Activated naive CD4-positive, alpha-beta T cell (primary cell): ENCODE measurements around the gene IGLL5.
"Not testable (repeated sequence)": the region's sequence is repeated elsewhere in the genome, so short reads cannot be mapped to it uniquely, and the experiment has no call there.

ENCODE experiments used
- DNase-seq, 4 experiments: peaks; one replicate each; lab custom pipeline; 2025; lab: John Stamatoyannopoulos, UW

Gene IGLL5

GRCh38 chr22:22914726-22915669, 27.4 kb downstream of the IGLL5 start:
- DNase-seq: no peak

- no peak for DNase-seq
These were observed 28.0 kb downstream of the IGLL5 start for GRCh38 chr22:22915670-22916035.

- DNase-seq: no peak
These were observed 28.8 kb downstream of the IGLL5 start for GRCh38 chr22:22916215-22916951.

DNA sequence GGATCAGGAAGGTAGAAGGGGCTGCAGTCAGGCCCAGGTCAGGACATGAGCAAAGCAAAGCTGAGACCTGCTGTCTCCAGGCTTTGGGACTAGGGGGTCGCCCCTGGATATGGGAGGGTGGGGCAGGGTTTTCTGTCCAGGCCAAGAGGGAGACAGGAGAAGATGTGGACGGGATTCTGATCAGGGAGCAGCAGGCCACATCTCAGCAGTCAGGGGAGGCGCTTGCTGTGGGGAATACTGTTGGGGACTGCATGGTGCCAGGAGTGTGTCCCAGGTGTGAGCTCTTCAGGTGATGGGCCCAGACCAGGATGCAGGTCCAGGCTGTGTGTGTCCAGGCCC, 29.3 kb downstream of the IGLL5 start:
- DNase-seq: no peak

DNA sequence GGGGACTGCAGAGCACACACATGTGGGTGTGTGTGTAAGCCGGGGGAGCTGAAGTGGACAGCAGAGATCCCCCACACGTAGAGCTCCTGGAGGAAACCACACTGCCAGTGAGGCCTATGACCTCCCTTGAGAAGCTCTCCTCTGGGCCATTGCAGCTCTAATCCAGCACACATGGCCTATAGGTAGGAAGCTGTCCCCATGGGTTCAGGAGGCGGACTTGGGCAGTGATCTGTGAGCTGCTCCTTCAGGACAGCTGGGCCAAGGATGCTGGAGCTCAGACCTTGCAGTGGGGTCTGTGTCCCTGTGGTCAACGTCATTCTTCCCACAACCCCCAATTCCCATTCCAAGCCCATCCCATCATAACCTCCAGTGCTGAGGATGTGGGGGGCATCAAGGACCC, 29.8 kb downstream of the IGLL5 start:
- DNase-seq: no peak

GRCh38 chr22:22918297-22918965, 30.8 kb downstream of the IGLL5 start:
- DNase-seq: no peak

DNA sequence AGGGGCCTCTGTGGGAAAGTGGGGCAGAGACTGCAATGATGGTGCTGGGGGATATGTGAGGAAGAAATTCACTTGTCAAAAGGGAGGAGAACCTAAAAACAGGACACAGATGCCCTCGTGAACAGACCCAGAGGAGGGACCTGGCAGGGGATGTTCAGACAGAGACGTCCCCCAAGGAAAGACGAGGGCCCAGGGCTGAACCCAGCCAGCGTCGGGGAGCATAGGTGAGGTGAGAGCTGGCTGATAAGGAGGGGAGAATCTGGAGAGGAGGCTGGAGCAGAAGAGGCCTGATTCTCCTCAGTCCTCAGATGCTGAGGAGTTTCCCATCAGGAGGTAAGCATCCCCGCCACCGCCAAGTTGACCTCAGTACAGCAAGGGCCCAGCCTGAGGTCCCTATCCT, 31.4 kb downstream of the IGLL5 start:
- DNase-seq: no peak

DNA sequence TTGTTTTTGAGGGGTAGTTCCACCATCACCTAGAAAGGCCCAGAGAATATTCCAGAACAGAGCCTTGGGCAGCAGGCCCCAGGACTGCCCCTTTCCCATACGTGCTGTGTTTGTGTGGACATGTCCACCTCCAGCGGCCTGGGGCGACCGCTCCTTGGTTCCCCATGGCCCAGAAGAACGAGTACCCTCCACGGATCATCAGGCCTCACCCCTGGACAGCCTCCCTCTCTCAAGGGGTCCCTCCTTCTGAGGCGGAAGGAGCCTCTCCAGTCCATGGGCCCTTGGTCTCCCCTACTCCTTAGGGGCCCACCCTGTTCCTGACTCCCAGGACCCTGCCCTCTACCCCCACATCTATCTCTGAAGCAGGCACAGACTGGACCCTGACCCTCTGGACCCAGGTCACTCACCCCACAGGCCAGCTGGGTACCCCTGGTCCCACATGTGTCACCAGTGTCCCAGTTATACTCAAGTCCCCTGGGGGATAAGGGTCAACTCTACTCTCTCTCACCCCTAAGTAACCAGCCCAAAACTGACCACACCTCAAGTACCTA, 32.6 kb downstream of the IGLL5 start:
- no peak for DNase-seq

DNA sequence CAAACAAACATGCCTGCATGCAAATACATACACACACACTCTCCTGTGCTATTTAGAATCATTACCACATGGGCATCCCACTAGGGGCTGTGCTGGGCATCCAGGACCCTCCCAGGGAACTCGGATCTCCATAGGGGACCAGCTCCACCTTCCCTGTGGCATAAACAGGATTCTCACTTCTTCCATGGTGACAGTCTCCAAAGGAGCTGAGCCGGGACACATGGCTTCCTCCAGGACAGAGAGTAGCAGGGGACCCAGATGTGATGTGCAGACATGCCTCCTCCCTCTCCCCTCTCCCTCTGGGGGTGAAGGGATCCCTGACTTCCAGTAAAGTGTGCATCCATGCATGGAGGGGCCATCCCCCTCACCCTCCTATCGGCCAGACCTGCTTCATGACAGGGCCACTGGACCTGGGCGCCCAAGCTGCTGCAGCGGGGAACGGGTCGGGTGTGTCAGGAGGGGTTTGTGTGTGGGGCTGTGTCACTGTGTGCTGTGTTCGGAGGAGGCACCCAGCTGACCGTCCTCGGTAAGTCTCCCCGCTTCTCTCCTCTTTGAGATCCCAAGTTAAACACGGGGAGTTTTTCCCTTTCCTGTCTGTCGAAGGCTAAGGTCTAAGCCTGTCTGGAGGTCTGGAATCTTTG, 33.4 kb downstream of the IGLL5 start:
- no peak for DNase-seq

DNA sequence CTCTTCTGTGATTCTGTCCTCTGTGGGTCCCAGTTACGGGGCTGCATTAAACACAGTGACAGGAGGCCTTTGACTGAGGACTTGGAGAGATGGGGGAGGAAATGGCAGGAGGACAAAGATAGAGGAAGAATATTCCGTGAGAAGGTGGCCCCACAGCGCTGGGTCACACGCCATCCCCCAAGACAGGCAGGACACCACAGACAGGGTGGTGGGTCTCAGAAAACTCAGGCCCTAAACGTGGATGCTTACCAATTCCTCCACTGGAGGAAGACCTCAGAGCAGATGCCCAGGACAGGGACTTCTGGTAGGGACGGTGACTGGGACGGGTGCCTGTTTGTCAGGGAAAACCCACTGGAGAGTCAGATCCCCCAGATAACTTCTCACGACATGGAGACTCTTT, 34.0 kb downstream of the IGLL5 start:
- DNase-seq: no peak

DNA sequence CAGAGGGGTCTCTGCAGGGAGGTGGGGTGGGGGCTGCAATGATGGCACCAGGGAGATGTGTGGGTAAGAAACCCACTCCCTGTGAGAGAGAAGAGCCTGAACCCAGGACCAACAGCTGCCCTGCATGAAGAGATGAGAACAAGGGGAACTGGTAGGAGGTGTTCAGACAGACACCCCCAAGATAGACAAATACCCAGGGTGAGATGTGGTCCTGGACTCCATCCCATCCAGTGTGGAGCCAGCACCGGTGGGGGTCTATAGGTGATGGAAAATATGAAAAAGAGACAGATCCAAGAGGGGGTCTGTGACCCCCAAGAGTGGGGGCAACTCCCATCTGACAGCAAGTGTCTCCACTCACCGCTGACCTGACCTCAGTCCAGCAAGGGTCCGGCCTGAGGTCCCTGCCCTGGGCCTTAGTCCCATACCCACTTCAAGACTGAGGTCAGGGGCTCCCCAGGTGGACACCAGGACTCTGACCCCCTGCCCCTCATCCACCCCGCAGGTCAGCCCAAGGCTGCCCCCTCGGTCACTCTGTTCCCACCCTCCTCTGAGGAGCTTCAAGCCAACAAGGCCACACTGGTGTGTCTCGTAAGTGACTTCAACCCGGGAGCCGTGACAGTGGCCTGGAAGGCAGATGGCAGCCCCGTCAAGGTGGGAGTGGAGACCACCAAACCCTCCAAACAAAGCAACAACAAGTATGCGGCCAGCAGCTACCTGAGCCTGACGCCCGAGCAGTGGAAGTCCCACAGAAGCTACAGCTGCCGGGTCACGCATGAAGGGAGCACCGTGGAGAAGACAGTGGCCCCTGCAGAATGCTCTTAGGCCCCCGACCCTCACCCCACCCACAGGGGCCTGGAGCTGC, 34.7 kb downstream of the IGLL5 start:
- DNase-seq: not testable (repeated sequence)

- no peak for DNase-seq
These were observed 35.3 kb downstream of the IGLL5 start for GRCh38 chr22:22922954-22923319.

DNA sequence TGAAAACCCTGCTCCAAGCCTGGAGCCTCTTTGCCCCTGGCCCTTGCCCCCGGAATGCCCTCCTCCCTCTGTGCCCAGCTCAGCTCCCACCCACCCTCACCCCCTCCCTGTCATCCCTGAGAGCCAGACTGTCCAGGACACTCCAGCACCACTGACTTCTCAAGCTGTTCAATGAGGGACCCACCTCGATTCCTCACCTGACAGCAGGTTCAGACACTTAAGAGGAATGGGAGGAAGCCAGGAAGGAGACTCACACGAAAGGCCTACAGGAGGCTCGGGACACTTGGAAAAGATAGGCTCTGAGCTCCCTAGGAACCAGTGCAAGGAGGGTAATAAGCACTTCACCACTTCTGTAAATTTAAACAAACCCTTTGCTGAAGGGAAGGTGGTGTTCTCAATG, 35.8 kb downstream of the IGLL5 start:
- no peak for DNase-seq

DNA sequence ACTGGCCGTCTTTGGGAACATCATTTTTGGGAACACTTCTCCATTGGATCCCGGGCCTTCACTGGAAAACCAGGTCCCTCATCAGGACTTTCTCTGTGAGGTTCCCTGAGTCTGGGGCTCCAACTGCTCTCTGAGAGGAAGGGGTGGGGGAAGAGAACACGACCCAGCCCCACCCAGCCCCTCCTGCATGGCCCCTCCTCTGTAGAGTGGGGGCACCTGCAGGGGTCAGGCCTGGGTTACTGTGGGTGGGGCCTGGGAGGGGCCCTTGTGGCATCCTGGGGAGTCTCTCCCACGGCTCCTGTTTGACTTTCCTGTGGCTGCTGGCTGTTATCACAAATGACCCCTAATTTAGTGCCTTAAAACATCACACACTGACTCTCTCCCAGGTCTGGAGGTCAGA, 36.3 kb downstream of the IGLL5 start:
- DNase-seq: no peak

DNA sequence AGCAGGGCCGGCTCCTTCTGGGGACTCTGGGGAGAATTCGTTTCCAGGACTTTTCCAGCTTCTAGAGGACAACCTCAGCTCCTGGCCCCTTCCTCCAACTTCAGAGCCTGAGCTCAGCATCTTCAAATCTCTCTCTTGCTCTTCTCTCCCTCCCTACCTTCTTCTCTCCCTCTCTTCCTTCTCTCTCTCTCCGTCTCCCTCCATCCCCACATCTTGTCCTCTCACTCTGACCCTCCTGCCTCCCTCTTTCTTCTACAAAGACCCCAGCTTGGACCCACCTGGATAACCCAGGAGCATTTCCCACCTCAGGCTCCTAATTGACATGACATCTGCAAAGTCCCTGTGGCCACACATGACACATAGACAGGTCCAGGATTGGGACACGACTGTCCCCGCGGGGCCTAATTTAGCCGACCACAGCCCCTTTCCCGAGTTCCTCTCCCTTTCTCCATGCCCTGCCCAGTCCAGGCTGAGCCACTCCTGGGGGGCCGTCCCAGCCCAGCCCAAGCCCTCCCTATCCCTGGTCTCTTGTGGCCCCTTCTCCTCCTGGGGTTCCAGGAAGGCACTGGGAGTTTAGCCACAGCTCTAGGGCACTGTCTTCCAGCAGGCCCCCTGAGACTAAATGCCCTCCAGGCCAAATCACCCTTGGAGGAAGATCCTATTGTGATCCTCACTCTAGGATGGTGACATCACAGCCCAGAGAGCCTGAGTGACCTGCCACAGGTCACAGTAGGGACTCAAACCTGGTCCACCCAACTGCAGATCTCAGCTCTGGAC, 36.9 kb downstream of the IGLL5 start:
- DNase-seq: no peak

DNA sequence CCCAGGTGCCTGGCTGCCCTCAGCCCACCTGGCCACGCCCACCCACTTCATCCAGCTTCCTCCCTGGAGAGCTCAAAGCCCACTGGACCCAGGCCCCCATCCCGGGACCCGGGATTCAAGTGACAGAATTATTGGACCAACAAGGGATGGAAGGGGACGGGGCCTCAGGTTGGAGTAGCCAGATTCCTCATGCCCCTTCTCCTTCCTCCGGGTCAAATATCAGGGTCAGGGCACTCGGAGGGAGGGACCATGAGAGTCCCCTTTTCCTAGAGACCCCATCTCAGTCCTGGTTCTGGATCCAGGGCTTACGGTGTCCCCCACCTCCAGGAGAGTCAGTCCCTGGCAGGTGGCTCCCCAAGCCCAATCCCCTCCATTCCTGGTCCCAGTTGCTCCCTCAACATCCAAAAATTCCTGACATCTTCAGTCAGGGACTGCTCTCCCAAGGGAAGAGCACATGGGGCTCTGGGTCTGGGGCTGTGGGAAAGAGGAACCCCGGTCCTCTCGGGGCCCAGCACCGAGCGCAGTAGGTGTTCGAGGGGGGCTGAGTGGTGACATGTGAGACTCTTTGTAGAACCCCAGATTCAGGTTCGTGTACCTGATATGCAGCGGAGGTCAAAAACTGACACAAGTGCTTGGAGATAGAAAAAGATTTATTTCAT, 37.7 kb downstream of the IGLL5 start:
- DNase-seq: no peak

- DNase-seq: no peak
These were observed 38.3 kb downstream of the IGLL5 start for GRCh38 chr22:22925805-22926369.

DNA sequence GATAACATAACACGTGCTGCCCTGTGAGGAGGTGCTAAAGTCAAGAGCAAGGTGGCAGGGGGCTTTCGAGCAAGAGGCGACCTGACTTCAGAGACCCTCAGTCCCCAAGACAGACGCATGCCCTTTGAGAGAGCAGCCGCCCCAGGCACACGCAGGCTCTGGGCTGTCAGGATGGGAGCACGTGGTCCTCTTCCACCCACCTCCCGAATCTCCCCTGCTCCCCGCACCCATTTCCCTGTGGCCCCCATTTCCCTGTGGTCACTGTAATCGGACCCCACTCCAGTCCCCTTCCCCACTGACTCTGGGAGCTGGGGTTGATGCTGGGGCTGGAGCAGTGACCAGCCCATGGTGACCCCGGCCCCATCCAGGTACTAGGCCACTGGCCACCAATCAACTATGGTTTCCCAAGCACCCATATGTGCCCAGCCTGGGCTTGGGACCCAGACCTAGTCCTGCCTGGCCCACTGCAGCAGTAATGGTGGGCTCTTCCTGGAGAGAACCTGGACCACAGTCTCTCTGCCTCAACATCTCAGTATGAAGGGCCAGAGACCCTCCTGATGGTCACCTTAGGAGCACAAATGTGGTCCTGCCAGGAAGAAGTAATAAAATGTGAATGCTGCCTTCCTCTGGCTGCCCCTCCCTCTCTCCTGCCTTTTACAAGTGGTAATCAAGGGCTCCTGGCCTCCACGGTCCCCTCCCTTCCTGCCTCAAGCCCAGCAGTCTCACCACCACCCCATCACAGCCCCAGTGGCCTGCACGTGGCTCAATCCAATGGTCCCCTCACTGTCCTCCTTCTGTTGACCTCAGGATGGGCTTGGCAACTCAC, 39.0 kb downstream of the IGLL5 start:
- DNase-seq: no peak
